Mesothelial cell of epicardium (in vitro differentiated cells): ENCODE measurements around the gene CTXND1. TPM values are rescaled to one million over a fixed set of nuclear protein-coding genes. Genes with fewer than 3 reads are reported as not detected.

Experiments
- DNase-seq, 2 experiments: peaks; one replicate each; pipeline ENCODE4 v3.0.0; 2021; ENCODE audit warnings: low spot score in 2 of 2; ENCODE audit not compliant: unreplicated experiment in 2 of 2
- H3K27ac Mint-ChIP-seq: 2 replicates; pipeline ENCODE4 v1.8.0; 2021; ENCODE audit warnings: mixed read lengths
- H3K27me3 Mint-ChIP-seq: 2 replicates; pipeline ENCODE4 v1.8.0; 2021; ENCODE audit warnings: low read depth, mixed read lengths
- H3K36me3 Mint-ChIP-seq: 2 replicates; pipeline ENCODE4 v1.8.0; 2021; ENCODE audit warnings: mixed read lengths
- H3K4me1 Mint-ChIP-seq: 2 replicates; pipeline ENCODE4 v1.8.0; 2021; ENCODE audit warnings: mixed read lengths
- H3K4me3 Mint-ChIP-seq: 2 replicates; pipeline ENCODE4 v1.8.0; 2021; ENCODE audit warnings: mild to moderate bottlenecking, moderate library complexity, mixed read lengths
- H3K9me3 Mint-ChIP-seq: 2 replicates; pipeline ENCODE4 v1.8.0; 2021; ENCODE audit warnings: mixed read lengths
- CTCF ChIP-seq: fragments of 200-600 bp; sonication (generic); IDR thresholded peaks from one replicate; pipeline ENCODE4 v1.5.0; 2021; ENCODE audit warnings: antibody characterized with exemption; ENCODE audit not compliant: unreplicated experiment
- total RNA-seq: library from RNA; stranded (reverse); gene quantifications from 3 replicates; pipeline ENCODE4 v1.2.1, GENCODE V29; 2021

The CTXND1 gene
- total RNA-seq, 1 donor from 2014 or later = not detected

DNA sequence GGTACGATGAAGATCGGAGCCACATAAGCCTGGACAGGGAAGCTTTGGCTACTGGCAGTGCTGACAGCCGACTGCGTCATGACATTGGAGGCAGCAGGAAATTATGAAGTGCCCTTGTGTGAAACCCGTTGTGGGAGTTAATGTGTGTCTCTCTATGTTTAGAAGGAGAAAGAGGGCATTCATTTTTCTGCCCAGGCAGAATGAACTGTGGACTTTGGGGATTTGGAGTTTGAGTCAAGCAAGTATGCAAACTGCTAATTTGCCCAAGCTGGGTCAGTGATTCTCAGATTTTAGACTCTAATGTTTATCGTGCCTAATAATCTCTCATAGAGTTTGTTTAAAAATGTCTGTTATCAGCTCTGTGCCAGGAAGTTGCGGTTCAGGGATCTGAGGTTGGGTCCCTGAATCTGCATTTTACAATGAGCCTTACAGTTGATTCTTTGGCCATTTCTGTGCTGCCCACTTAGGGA lies 5.6 kb downstream of the CTXND1 start:
- peaks cover 89% of the 10 kb centered on the region for H3K27me3 Mint-ChIP-seq
- H3K4me3 Mint-ChIP-seq = no peak overlapping the region
- H3K36me3 Mint-ChIP-seq = no peaks in the 10 kb centered on the region
- no peaks in the 10 kb centered on the region for H3K9me3 Mint-ChIP-seq
- no peak for TF ChIP-seq CTCF
- no peaks in the 10 kb centered on the region for H3K4me1 Mint-ChIP-seq
- H3K27ac Mint-ChIP-seq = no peak overlapping the region
- no peak for DNase-seq

DNA sequence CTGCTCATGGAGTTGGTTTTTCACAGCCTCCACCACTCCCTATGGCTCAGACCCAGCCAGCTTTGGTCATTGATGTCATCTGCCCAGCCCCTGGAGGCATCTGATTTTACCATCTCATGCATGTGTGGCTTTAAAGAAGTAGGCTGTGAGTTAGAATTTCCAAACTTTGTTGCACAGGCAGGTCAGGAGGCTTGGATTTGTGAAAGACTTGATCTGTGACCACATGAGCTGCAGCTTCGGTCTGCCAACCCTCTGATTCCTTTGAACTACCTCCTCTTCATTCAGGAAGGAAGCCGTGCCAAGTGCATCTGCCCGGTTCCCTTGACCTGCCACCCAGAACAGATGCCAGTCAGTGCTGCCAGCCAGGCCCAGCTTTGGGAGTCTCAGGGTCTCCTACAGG lies 9.2 kb downstream of the CTXND1 start:
- no peaks in the 10 kb centered on the region for H3K36me3 Mint-ChIP-seq
- no peak overlapping the region for H3K27ac Mint-ChIP-seq

GRCh38 chr15:80242132-80242769 lies 9.8 kb downstream of the CTXND1 start:
- no peak overlapping the region for H3K27ac Mint-ChIP-seq
- no peaks in the 10 kb centered on the region for H3K4me1 Mint-ChIP-seq
- TF ChIP-seq CTCF = peak; percentile 30
- H3K9me3 Mint-ChIP-seq = no peaks in the 10 kb centered on the region
- no peaks in the 10 kb centered on the region for H3K36me3 Mint-ChIP-seq
- no peak for DNase-seq
- H3K27me3 Mint-ChIP-seq = peaks cover 51% of the 10 kb centered on the region
- no peak overlapping the region for H3K4me3 Mint-ChIP-seq

More for the DNA sequence above, 9.2 kb downstream of the CTXND1 start:
- no peaks in the 10 kb centered on the region for H3K4me1 Mint-ChIP-seq
- no peak for DNase-seq
- no peak overlapping the region for H3K4me3 Mint-ChIP-seq
- H3K27me3 Mint-ChIP-seq = peaks cover 56% of the 10 kb centered on the region
- no peaks in the 10 kb centered on the region for H3K9me3 Mint-ChIP-seq
- no peak for TF ChIP-seq CTCF

- H3K9me3 Mint-ChIP-seq = no peaks in the 10 kb centered on the region
- TF ChIP-seq CTCF = no peak
- H3K36me3 Mint-ChIP-seq = no peaks in the 10 kb centered on the region
- peaks cover 43% of the 10 kb centered on the region for H3K27me3 Mint-ChIP-seq
- H3K27ac Mint-ChIP-seq = no peak overlapping the region
- H3K4me1 Mint-ChIP-seq = no peaks in the 10 kb centered on the region
- no peak for DNase-seq
- H3K4me3 Mint-ChIP-seq = no peak overlapping the region
Observed at GRCh38 chr15:80241508-80241907, 10.5 kb downstream of the CTXND1 start.

GRCh38 chr15:80240276-80240675 lies 11.7 kb downstream of the CTXND1 start:
- Mint-ChIP-seq H3K4me1 (no peaks in the 10 kb centered on the region), H3K36me3 (no peaks in the 10 kb centered on the region), H3K4me3 (no peak overlapping the region), H3K27ac (no peak overlapping the region), H3K27me3 (peaks cover 42% of the 10 kb centered on the region), H3K9me3 (no peaks in the 10 kb centered on the region)
- no peak for TF ChIP-seq CTCF
- DNase-seq = no peak
